Right forelimb (tissue), 1 donor: ENCODE results near the gene SOS1.
"Not testable (repeated sequence)": the region's sequence is repeated elsewhere in the genome, so short reads cannot be mapped to it uniquely, and the experiment has no call there.

ENCODE experiments used
- DNase-seq: peaks from one replicate; pipeline ENCODE4 v3.0.0-alpha.2; 2018

Gene SOS1

GRCh38 chr2:39095624-39096023 is 25.2 kb downstream of the SOS1 start:
- DNase-seq, result no peak

GRCh38 chr2:39094717-39095363 is 26.0 kb downstream of the SOS1 start:
- no peak for DNase-seq

- DNase-seq, result no peak
Observed at GRCh38 chr2:39093218-39093898, 27.5 kb downstream of the SOS1 start.

GRCh38 chr2:39091543-39091942 is 29.3 kb downstream of the SOS1 start:
- no peak for DNase-seq

- DNase-seq, result no peak
Observed at GRCh38 chr2:39091063-39091462, 29.8 kb downstream of the SOS1 start.

- no peak for DNase-seq
Observed at GRCh38 chr2:39080152-39080551, 40.7 kb downstream of the SOS1 start.

GRCh38 chr2:39069890-39070465 is 50.9 kb downstream of the SOS1 start:
- DNase-seq, result no peak

GRCh38 chr2:39069136-39069515 is 51.7 kb downstream of the SOS1 start:
- no peak for DNase-seq

- DNase-seq, result no peak
Observed at GRCh38 chr2:39068299-39069135, 52.3 kb downstream of the SOS1 start.

GRCh38 chr2:39065616-39066015 is 55.2 kb downstream of the SOS1 start:
- DNase-seq, result no peak

- DNase-seq, result no peak
Observed at GRCh38 chr2:39062320-39062719, 58.5 kb downstream of the SOS1 start.

- no peak for DNase-seq
Observed at GRCh38 chr2:39061280-39061679, 59.6 kb downstream of the SOS1 start.

- no peak for DNase-seq
Observed at GRCh38 chr2:39059366-39059952, 61.4 kb downstream of the SOS1 start.

GRCh38 chr2:39058101-39058500 is 62.8 kb downstream of the SOS1 start:
- no peak for DNase-seq

- not testable (repeated sequence) for DNase-seq
Observed at GRCh38 chr2:39052665-39053064, 68.2 kb downstream of the SOS1 start.

- DNase-seq, result no peak
Observed at GRCh38 chr2:39050109-39050508, 70.7 kb downstream of the SOS1 start.

GRCh38 chr2:39039072-39039471 is 81.8 kb downstream of the SOS1 start:
- no peak for DNase-seq

- DNase-seq, result no peak
Observed at GRCh38 chr2:39033980-39034379, 86.9 kb downstream of the SOS1 start.

- DNase-seq, result no peak
Observed at GRCh38 chr2:39027421-39027820, 93.4 kb downstream of the SOS1 start.

- no peak for DNase-seq
Observed at GRCh38 chr2:39024833-39025232, 96.0 kb downstream of the SOS1 start.

- no peak for DNase-seq
Observed at GRCh38 chr2:39023649-39024048, 97.2 kb downstream of the SOS1 start.

GRCh38 chr2:39022642-39023235 is 98.1 kb downstream of the SOS1 start:
- DNase-seq, result no peak

GRCh38 chr2:39020383-39020782 is 100.5 kb downstream of the SOS1 start:
- no peak for DNase-seq
